Pancreas (tissue), 10 donors: ENCODE data around the gene NCS1. TPM values are rescaled to one million over a fixed set of nuclear protein-coding genes. Genes with fewer than 3 reads are reported as not detected.

ENCODE experiments used
- ATAC-seq, 4 donors: fragments of 200-7000 bp; cut with Tn5 transposase; one replicate each; pipeline versions ENCODE4 v1.8.0 to v1.9.1; 2020; ENCODE audit warnings: mild to moderate bottlenecking in 4 of 4, moderate library complexity in 4 of 4
- DNase-seq, 6 donors: peaks; one replicate each; pipeline ENCODE4 v3.0.0-alpha.2; 2020
- FAIRE-seq: peaks from 2 replicates; lab custom pipeline; 2012; peaks lifted over from hg19 to GRCh38; lab: Jason Lieb, UNC
- H3K27ac ChIP-seq, 4 donors: fragments of 200-600 bp; sonication (generic); 1 replicate in 3 of 4; 2 replicates in 1 of 4; pipeline versions ENCODE4 v1.5.0 to v1.8.0; 2020
- H3K27me3 ChIP-seq, 4 donors: fragments of 200-600 bp; one replicate each; pipeline ENCODE4 v1.8.0; 2021
- H3K36me3 ChIP-seq, 3 donors: fragments of 200-600 bp; sonication (generic) in 1 of 3; one replicate each; pipeline versions ENCODE4 v1.5.0 to v1.8.0; 2020 to 2021
- H3K4me1 ChIP-seq, 3 donors: fragments of 200-600 bp; one replicate each; pipeline ENCODE4 v1.8.0; 2021
- H3K4me3 ChIP-seq, 4 donors: fragments of 200-600 bp; sonication (generic) in 2 of 4; one replicate each; pipeline versions ENCODE4 v1.5.0 to v1.8.0; 2020 to 2021
- H3K9me3 ChIP-seq, 4 donors: fragments of 200-600 bp; one replicate each; pipeline ENCODE4 v1.8.0; 2021
- WGBS, 2 donors: extraction: QIAGEN DNeasy Blood & Tissue Kit; methylation state at CpG; one replicate each; pipeline ENCODE4 v1.1.7; 2013; 5-methylcytosine and 5-hydroxymethylcytosine counted together
- intact Hi-C, 3 donors: fragments of 100-400 bp; cut with DNase I; formaldehyde crosslinking; loops; one replicate each; pipeline versions ENCODE4 v1.11.1 to v1.14.2; 2022
- polyA plus RNA-seq, 2 donors: library from polyadenylated mRNA; stranded (reverse); fragments of 200-250 nt; gene quantifications; one replicate each; pipeline ENCODE4 v1.2.3, GENCODE V29; 2013
- total RNA-seq, 6 donors: library from RNA; stranded (reverse); fragmentation: NEBNext Ultra II Directional in 4 of 6; extraction: Animal tissue kit (Norgen Biotek cat#: 25700) in 4 of 6; gene quantifications; one replicate each; pipeline versions ENCODE4 v1.2.1 to v1.2.4, GENCODE V29; 2021 to 2023
- TF ChIP-seq, protein P1 (sequence below), 4 donors: fragments of 200-600 bp; sonication (generic) in 3 of 4; IDR thresholded peaks; one replicate each; pipeline versions ENCODE4 v1.5.0 to v1.8.0; 2021; ENCODE audit warnings: antibody characterized with exemption in 4 of 4
- donor health status: healthy with polysubstance abuse.
- donor health status: DM: no; HTN: no; CAD: no; lungs with moderate emphysema.
- donor health status: DM: no; HTN: no; CAD: no.
- donor health status: control.
- donor health status: control.
- donor health status: Bipolar disorder and iron deficiency.
- donor health status: DM: yes; HTN: yes; CAD: no.
- donor health status: DM: no; HTN: no; CAD: no.
- donor health status: DM: no; HTN: no; CAD: no.
- donor health status: DM: yes; HTN: yes; CAD: no.

NCS1 gene
- total and polyA plus RNA-seq, 8 donors, result 3.0 to 8.6 (median 4.9) TPM

DNA sequence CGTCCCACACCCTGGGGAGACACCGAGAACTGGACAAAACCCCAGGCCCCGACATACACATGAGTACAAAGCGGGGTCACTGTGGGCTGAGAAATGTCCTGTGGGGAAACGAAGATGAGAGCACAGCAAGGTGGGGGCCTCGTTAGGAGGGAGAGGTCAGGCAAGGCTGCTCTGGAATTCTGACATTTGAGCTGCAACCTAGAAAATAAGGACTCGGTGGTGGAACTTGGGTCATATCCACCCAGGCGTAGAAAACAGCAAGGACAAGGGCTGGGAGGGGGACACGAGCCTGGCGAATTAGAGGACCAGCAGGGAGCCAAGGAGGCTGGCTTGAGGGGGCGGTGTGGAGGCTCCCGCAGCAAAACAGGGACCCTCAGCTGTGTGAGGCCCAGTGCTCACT lies 32.8 kb downstream of the NCS1 start:
- TF ChIP-seq, protein P1, sequence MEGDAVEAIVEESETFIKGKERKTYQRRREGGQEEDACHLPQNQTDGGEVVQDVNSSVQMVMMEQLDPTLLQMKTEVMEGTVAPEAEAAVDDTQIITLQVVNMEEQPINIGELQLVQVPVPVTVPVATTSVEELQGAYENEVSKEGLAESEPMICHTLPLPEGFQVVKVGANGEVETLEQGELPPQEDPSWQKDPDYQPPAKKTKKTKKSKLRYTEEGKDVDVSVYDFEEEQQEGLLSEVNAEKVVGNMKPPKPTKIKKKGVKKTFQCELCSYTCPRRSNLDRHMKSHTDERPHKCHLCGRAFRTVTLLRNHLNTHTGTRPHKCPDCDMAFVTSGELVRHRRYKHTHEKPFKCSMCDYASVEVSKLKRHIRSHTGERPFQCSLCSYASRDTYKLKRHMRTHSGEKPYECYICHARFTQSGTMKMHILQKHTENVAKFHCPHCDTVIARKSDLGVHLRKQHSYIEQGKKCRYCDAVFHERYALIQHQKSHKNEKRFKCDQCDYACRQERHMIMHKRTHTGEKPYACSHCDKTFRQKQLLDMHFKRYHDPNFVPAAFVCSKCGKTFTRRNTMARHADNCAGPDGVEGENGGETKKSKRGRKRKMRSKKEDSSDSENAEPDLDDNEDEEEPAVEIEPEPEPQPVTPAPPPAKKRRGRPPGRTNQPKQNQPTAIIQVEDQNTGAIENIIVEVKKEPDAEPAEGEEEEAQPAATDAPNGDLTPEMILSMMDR (IDR thresholded peaks at IDR 0.05), result no peak
- Histone ChIP-seq H3K27ac (no peak overlapping the region), H3K27me3 (no peaks in the 10 kb centered on the region), H3K9me3 (no peaks in the 10 kb centered on the region), H3K4me1 (no peaks in the 10 kb centered on the region), H3K36me3 (no peaks in the 10 kb centered on the region), H3K4me3 (no peak overlapping the region)
- no peak for FAIRE-seq
- no peak for ATAC-seq
- intact Hi-C loops, result no loop called here
- WGBS, 2 donors, result 84 to 87% methylated on average over 12 of the region's 12 CpGs
- peak in 1 of 6 donors; percentile 24 for DNase-seq

DNA sequence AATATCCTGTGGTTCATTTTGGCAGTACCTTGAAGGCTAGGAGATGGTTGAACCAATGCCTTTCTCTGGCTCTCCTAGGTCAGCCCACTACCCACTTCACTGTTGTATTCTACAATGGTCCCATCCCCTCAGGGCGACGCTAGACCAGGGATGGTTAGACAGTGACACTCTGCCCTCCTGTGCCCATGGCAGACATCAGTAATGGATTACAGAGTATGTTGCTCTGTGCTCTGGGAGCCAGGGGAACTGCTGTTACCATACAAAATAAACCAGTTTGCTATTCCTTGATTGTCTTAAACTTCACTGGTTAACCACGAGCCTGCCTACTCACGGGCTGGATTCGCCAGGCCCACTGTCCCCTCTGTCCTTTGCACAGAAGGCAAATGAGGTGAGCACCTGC lies 33.7 kb downstream of the NCS1 start:
- TF ChIP-seq, protein P1 (IDR thresholded peaks at IDR 0.05), result no peak
- intact Hi-C loops, result no loop called here
- WGBS, 2 donors, result 94 to 96% methylated on average over 5 of the region's 5 CpGs
- Histone ChIP-seq H3K27ac (no peak overlapping the region), H3K4me3 (no peak overlapping the region), H3K4me1 (no peaks in the 10 kb centered on the region), H3K9me3 (no peaks in the 10 kb centered on the region), H3K27me3 (no peaks in the 10 kb centered on the region), H3K36me3 (no peaks in the 10 kb centered on the region)
- FAIRE-seq (no peak), ATAC-seq (no peak), DNase-seq (no peak)

DNA sequence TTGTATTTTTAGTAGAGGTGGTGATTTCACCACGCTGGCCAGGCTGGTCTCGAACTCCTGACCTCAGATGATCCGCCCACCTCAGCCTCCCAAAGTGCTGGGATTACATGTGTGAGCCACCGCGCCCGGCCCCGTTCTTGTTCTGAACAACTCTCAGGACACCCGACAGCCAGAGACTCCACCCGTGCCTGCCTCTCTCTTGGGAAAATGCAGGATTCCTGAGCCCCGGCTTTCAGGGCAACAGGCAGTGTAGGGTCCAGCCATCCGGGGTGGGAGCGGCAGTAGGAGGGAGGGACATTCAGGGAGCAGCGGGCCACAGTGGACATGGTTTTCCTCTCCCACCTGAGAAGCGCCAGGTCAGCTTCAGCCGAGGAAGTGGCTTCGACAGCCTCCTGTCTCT lies 34.4 kb downstream of the NCS1 start:
- Histone ChIP-seq H3K4me3 (no peak overlapping the region), H3K9me3 (no peaks in the 10 kb centered on the region), H3K27me3 (no peaks in the 10 kb centered on the region), H3K27ac (no peak overlapping the region), H3K4me1 (no peaks in the 10 kb centered on the region), H3K36me3 (no peaks in the 10 kb centered on the region)
- peak in 1 of 6 donors; percentile 28 for DNase-seq
- intact Hi-C loops, result no loop called here
- ATAC-seq, result no peak
- TF ChIP-seq, protein P1 (IDR thresholded peaks at IDR 0.05), result no peak
- FAIRE-seq, result no peak
- WGBS, 2 donors, result 89 to 94% methylated on average over 16 of the region's 16 CpGs

DNA sequence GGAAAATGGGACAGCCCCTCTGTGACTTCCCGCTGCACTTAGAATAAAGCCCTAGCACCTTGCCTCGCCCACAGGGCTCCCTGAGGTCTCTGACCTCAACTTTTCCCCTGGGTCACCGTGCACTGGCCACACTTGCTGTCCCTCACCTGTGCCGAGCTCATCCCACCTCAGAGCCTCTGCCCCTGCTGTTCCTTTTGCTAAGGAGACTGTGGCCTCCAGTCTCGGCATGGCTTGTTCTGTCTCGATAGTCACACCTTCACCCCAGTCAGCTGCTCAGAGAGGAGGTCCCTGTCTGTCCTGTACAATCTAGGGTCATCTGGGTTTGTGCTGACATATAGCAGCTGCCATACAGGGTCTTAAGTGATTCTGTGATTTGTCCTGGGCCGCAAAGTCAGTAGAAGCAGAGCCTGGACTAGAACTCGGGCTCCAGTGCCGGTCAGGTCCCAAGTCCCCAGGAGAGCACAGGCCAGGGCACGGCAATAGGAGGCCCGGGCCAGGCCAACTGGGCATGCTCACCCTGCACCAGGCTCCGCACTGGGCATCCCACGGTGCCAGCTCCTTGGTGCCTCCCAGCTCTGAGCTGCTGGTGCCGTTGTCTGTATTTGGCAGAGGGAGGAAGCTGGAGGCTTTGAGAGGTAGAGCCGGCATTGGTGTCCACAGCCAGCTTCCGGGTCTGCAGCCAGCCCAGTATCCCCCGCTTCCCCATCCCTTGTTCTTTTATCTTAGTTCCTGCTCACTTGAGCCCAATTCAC lies 35.2 kb downstream of the NCS1 start:
- no peak overlapping the region for H3K27ac ChIP-seq
- no peaks in the 10 kb centered on the region for H3K27me3 ChIP-seq
- no peaks in the 10 kb centered on the region for H3K36me3 ChIP-seq
- DNase-seq (peak in 1 of 6 donors; percentile 38), FAIRE-seq (no peak), ATAC-seq (no peak)
- H3K4me3 ChIP-seq, result no peak overlapping the region
- WGBS, 2 donors, result 86 to 88% methylated on average over 15 to 17 of the region's 17 CpGs
- intact Hi-C loops, result no loop called here
- no peaks in the 10 kb centered on the region for H3K4me1 ChIP-seq
- TF ChIP-seq, protein P1 (IDR thresholded peaks at IDR 0.05), result no peak
- no peaks in the 10 kb centered on the region for H3K9me3 ChIP-seq
